Fibroblast of mammary gland (primary cell): ENCODE data around the gene ASCC1.
"Not testable (repeated sequence)": the region's sequence is repeated elsewhere in the genome, so short reads cannot be mapped to it uniquely, and the experiment has no call there.

Experiments
- DNase-seq: peaks from one replicate; pipeline ENCODE4 v3.0.0-alpha.2; 2010; ENCODE audit warnings: low read depth
- H3K4me3 ChIP-seq: 2 replicates; pipeline ENCODE4 v1.5.1; 2011; ENCODE audit warnings: low read depth, mild to moderate bottlenecking, low read length, moderate library complexity; ENCODE audit not compliant: control insufficient read depth
- TF ChIP-seq, protein P1 (sequence below): conservative IDR thresholded peaks from 2 replicates; pipeline ENCODE4 v1.5.1; 2011; ENCODE audit warnings: low read depth, low read length, inconsistent platforms; ENCODE audit not compliant: control insufficient read depth, insufficient read depth

The ASCC1 gene

DNA sequence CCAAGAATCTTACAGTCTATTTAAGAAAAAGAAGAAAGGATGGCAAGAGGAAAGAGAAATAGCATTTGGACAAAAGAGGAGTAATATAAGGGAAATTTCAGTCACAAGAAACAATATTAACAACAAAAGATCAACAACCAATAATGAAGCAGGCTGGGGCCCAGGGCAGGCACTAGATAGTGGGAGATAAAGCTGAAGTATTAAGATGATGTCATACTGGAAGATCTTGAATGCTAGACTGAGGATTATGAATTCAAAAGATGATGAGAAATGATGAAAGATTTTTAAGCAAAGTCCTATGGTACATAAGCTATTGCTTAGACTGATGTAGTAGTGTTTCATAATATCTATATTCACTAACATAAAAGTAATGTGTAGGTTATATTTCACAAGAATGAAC lies 75.9 kb downstream of the ASCC1 start:
- no peak overlapping the region for H3K4me3 ChIP-seq
- TF ChIP-seq, protein P1, sequence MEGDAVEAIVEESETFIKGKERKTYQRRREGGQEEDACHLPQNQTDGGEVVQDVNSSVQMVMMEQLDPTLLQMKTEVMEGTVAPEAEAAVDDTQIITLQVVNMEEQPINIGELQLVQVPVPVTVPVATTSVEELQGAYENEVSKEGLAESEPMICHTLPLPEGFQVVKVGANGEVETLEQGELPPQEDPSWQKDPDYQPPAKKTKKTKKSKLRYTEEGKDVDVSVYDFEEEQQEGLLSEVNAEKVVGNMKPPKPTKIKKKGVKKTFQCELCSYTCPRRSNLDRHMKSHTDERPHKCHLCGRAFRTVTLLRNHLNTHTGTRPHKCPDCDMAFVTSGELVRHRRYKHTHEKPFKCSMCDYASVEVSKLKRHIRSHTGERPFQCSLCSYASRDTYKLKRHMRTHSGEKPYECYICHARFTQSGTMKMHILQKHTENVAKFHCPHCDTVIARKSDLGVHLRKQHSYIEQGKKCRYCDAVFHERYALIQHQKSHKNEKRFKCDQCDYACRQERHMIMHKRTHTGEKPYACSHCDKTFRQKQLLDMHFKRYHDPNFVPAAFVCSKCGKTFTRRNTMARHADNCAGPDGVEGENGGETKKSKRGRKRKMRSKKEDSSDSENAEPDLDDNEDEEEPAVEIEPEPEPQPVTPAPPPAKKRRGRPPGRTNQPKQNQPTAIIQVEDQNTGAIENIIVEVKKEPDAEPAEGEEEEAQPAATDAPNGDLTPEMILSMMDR = no peak
- no peak for DNase-seq

DNA sequence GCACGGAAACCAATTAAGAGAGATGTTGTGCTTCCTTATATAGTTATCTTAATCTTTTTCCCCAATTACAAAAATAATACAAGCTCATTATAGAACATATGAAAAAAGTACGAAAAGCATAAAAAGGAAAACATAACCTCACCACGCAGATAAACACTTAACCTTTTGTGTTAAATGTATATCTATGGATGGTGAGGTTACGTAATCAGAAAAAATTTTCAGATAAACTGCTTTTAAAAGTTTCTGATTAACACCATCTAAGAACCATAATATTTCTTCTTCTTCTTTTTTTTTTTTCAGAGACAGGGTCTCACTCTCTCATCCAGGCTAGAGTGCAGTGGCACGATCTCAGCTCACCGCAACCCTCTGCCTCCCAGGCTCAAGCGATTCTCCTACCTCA lies 78.5 kb downstream of the ASCC1 start:
- TF ChIP-seq, protein P1 = no peak
- no peak for DNase-seq
- no peak overlapping the region for H3K4me3 ChIP-seq

DNA sequence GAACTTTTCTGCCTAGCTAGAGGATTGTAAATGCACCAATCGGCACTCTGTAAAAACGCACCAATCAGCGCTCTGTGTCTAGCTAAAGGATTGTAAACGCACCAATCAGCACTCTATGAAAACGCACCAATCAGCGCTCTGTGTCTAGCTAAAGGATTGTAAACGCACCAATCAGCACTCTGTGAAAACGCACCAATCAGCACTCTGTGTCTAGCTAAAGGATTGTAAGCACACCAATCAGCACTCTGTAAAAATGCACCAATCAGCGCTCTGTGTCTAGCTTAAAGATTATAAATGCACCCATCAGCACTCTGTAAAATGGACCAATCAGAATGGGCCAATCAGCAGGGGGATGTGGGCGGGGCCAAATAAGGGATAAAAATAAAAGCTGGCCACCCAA lies 79.9 kb downstream of the ASCC1 start:
- H3K4me3 ChIP-seq, DNase-seq: not testable (repeated sequence)

DNA sequence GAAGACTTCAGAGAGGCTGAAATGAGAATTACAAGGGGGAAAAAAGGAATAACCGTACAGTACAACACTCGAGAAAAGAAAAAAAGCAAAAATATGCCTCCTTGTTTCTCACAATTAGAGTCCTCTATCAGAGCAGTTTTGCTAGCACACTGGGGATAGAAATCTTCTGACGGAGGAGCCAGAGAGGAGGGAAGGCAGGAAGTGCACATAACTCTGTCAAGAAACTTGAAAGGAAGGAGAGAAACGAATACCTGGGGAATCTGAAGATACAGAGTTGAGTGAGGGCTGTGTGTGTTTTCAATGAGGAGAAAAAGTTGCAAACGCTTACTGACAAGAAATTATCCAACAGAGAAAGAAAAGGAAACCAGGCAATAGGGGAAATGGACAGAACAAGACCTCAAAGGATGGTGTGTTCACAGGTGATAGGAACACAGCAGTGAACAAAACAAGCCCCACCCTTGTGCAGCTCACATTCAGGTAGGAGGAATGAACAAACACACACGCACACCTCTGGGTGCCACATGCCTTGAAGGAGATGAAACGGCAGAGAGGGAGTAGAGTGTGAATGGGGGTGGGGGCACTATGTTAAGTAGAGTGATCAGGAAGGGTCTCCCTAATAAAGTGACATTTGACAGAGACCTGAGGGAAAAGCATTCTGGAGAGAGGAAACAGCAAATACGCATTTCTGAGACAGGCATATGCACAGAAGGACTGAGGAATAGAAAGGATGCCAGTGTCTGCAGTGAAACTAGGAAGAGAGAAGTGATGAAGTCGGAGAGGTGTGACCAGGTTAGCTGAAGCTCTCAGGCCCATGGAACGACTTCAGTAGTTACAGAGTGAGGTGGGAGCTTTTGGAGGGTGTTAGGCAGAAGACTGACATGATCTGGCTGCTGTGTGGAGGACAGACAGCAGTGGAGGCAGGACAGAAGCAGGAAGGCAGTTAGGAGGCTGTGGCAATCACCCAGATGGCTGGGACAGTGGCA lies 81.0 kb downstream of the ASCC1 start:
- TF ChIP-seq, protein P1 = no peak
- H3K4me3 ChIP-seq = no peak overlapping the region
- no peak for DNase-seq

DNA sequence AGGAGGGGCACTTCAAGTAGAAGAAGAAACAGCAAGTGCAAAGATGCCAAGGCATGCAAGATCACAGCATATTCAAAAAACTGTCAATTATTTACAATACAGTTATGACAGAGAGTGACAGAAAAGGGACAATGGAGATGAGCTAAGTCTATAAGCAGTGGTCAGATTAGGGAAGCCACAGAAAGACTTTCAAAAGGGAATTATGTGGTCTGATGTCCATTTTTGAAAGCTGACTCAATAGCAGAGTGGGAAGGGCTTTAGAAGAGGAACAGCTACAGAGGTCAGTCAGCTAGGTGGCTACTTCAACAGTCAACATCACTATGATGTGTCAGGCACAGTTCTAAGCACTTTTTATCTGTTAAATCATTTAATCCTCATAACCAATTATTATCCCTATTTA lies 82.6 kb downstream of the ASCC1 start:
- peak; percentile 81 for DNase-seq
- TF ChIP-seq, protein P1 = no peak
- H3K4me3 ChIP-seq = no peak overlapping the region

DNA sequence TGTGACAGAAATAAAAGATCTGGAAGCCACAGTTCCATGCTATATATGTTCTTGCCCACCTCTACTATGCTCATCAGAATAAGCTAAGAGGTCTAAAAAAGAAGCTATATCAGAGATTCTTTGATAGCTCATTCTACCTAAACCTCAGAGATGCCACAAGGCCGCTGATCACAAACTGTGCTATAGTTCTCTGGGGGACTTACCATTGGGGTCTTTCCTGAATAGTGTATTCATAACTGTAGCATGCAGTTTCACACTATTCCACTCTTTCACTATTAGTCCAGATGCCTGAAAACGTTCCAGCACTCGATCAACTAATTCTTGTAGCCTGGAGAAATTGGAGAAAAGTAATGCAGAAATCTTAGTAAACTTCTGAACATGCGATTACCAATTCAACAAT lies 83.2 kb downstream of the ASCC1 start:
- no peak overlapping the region for H3K4me3 ChIP-seq
- TF ChIP-seq, protein P1 = no peak

DNA sequence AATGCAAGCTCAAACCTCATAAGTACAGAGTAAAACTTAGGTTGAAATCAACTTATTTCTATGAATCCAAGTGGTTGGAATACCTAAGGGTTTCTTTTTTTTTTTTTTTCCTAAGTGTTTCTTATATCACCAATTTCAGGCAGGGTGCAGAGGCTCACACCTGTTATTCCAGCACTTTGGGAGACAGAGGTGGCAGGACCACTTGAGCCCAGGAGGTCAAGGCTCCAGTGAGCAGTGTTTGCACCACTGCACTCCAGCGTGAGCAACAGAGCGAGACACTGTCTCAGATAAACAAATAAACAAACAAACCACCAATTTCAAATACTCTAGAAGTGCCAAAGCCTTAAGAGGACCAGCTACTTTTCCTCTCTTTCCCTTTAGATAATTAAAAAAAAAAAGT lies 88.5 kb downstream of the ASCC1 start:
- TF ChIP-seq, protein P1 = no peak
- no peak for DNase-seq
- H3K4me3 ChIP-seq = no peak overlapping the region

More for the DNA sequence above, 83.2 kb downstream of the ASCC1 start:
- no peak for DNase-seq
